ENCODE data around the gene RBM20.

Gene RBM20

DNA sequence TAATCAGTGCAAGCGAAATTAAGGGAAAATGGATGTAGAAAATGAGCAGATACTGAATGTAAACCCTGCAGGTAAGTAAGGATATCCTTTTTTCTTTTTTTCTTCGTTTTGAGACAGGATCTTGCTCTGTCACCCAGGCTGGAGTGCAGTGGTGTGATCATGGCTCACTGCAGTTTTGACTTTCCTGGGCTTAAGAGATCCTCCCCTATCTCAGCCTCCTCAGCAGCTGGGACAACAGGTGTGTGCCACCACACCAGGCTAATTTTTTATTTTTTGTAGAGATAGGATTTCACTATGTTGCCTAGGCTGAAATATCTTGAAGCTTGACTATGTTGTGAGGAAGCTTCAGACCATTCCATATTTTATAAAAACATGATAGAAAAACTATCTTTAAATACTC, 231.9 kb downstream of the RBM20 start:
- Histone ChIP-seq H3K27ac (no peak overlapping the region), H3K27me3 (replicated peaks) (no peaks in the 10 kb centered on the region), H3K4me3 (ENCODE audit: low read depth, low read length) (no peak overlapping the region), H3K36me3 (replicated peaks) (no peaks in the 10 kb centered on the region)
- DNase-seq = no peak
- TF ChIP-seq, protein P1, sequence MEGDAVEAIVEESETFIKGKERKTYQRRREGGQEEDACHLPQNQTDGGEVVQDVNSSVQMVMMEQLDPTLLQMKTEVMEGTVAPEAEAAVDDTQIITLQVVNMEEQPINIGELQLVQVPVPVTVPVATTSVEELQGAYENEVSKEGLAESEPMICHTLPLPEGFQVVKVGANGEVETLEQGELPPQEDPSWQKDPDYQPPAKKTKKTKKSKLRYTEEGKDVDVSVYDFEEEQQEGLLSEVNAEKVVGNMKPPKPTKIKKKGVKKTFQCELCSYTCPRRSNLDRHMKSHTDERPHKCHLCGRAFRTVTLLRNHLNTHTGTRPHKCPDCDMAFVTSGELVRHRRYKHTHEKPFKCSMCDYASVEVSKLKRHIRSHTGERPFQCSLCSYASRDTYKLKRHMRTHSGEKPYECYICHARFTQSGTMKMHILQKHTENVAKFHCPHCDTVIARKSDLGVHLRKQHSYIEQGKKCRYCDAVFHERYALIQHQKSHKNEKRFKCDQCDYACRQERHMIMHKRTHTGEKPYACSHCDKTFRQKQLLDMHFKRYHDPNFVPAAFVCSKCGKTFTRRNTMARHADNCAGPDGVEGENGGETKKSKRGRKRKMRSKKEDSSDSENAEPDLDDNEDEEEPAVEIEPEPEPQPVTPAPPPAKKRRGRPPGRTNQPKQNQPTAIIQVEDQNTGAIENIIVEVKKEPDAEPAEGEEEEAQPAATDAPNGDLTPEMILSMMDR (IDR thresholded peaks at IDR 0.05; ENCODE audit: low read depth, low read length, missing control alignments) = no peak
- in situ Hi-C loops (cut with HindIII; ENCODE audit: low pct_ligation_motif_present, low sequenced_read_pairs) = no loop called here

DNA sequence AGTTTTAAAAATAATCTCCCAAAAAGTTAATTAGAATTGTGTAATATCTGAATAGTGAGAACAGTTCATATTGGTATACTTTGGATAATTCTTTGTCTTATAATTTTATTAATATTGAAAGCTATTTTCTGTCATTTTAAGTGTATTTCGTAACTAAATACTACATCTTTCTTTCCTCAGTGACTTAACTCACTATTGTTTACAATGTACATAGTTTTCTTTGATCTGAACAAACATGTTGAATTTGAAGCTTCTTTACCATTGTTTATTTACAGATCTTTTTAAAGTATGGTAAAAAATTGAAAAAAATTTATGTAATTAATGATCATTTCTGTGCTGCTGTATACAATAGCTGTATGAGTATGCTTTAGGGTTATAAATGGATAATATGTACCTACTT, 232.7 kb downstream of the RBM20 start:
- Histone ChIP-seq H3K36me3 (replicated peaks) (peaks cover 3% of the 10 kb centered on the region), H3K4me3 (ENCODE audit: low read depth, low read length) (no peak overlapping the region), H3K27me3 (replicated peaks) (no peaks in the 10 kb centered on the region), H3K27ac (no peak overlapping the region)
- in situ Hi-C loops (cut with HindIII; ENCODE audit: low pct_ligation_motif_present, low sequenced_read_pairs) = no loop called here
- no peak for DNase-seq
- TF ChIP-seq, protein P1 (IDR thresholded peaks at IDR 0.05; ENCODE audit: low read depth, low read length, missing control alignments) = no peak

DNA sequence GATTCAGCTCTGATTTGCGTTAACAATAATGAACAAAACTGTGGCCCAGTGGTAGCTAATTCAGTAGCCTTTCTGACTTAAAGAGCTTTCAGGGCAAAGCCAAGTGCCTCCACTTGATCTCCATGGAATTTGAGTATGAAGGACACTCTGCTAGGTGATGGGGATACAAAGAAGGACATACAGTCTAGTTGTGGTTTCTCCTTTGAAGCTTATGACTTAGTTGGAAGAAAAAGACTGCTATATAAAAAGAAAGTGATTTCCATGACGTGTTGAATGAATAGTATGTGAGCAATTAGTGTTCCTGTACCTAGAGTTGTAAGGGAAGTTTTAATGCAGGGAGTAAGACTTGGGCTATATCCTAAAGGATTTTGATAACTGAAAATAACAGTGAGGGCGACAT, 235.9 kb downstream of the RBM20 start:
- Histone ChIP-seq H3K27me3 (replicated peaks) (no peaks in the 10 kb centered on the region), H3K27ac (no peak overlapping the region), H3K4me3 (ENCODE audit: low read depth, low read length) (no peak overlapping the region), H3K36me3 (replicated peaks) (peaks cover 3% of the 10 kb centered on the region)
- in situ Hi-C loops (cut with HindIII; ENCODE audit: low pct_ligation_motif_present, low sequenced_read_pairs) = no loop called here
- no peak for DNase-seq
- TF ChIP-seq, protein P1 (IDR thresholded peaks at IDR 0.05; ENCODE audit: low read depth, low read length, missing control alignments) = no peak

DNA sequence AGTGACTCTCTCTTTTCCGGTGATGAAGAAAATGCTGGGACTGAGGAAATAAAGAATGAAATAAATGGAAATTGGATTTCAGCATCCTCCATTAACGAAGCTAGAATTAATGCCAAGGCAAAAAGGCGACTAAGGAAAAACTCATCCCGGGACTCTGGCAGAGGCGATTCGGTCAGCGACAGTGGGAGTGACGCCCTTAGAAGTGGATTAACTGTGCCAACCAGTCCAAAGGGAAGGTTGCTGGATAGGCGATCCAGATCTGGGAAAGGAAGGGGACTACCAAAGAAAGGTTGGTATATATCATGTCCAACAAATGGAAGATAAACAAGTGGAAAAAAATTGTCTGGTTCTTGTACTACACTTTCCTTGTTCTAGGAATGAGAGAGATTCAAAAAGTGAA, 237.1 kb downstream of the RBM20 start:
- no peak for DNase-seq
- TF ChIP-seq, protein P1 (IDR thresholded peaks at IDR 0.05; ENCODE audit: low read depth, low read length, missing control alignments) = no peak
- Histone ChIP-seq H3K36me3 (replicated peaks) (peaks cover 3% of the 10 kb centered on the region), H3K27ac (no peak overlapping the region), H3K27me3 (replicated peaks) (no peaks in the 10 kb centered on the region), H3K4me3 (ENCODE audit: low read depth, low read length) (no peak overlapping the region)
- in situ Hi-C loops (cut with HindIII; ENCODE audit: low pct_ligation_motif_present, low sequenced_read_pairs) = no loop called here

DNA sequence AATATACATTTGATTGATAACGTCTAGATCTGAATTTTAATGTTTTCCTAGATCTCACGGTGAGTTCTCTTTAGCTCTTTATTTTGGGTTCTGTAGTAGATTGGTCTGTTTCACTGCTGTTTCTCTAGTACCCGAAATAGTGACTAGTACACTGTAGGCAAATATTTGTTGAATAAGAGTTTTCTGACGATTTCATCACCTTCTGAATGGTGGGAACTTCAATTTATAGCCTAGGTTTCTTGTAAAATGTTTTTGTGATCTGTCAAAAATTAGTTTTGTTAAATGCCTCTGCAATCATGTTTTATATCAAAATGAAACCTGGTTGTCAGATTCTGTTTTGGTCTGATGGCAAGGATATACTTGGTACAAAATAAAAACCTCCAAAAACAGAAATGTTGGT, 237.8 kb downstream of the RBM20 start:
- Histone ChIP-seq H3K36me3 (replicated peaks) (peaks cover 3% of the 10 kb centered on the region), H3K27me3 (replicated peaks) (no peaks in the 10 kb centered on the region), H3K4me3 (ENCODE audit: low read depth, low read length) (no peak overlapping the region), H3K27ac (no peak overlapping the region)
- DNase-seq = no peak
- in situ Hi-C loops (cut with HindIII; ENCODE audit: low pct_ligation_motif_present, low sequenced_read_pairs) = no loop called here
- TF ChIP-seq, protein P1 (IDR thresholded peaks at IDR 0.05; ENCODE audit: low read depth, low read length, missing control alignments) = no peak

DNA sequence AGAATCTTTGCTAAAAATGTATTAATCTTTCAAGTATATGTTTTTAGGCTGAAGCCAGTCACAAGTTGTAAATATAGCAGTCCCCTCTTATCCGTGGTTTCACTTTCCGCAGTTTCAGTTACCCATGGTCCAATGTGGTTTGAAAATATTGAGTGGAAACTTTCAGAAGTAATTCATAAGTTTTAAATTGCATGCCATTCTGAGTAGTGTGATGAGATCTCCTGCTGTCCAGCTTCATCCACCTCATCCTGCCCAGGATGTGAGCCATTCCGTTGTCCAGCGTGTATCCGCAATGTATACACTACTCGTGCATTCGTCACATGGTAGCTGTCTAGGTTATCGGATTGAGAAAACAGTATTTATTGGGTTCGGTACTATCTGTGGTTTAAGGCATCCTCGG, 239.8 kb downstream of the RBM20 start:
- TF ChIP-seq, protein P1 (IDR thresholded peaks at IDR 0.05; ENCODE audit: low read depth, low read length, missing control alignments) = no peak
- in situ Hi-C loops (cut with HindIII; ENCODE audit: low pct_ligation_motif_present, low sequenced_read_pairs) = no loop called here
- peak; percentile 84 for DNase-seq
- Histone ChIP-seq H3K36me3 (replicated peaks) (peaks cover 6% of the 10 kb centered on the region), H3K27ac (peak overlapping the region; percentile 63), H3K4me3 (ENCODE audit: low read depth, low read length) (peak overlapping the region; percentile 16), H3K27me3 (replicated peaks) (no peaks in the 10 kb centered on the region)

Measured in brain microvascular endothelial cell (primary cell).